Measurements from ENCODE around the gene CCDC184. TPM values are rescaled to one million over a fixed set of nuclear protein-coding genes. Genes with fewer than 3 reads are reported as not detected.

Gene CCDC184
- total and polyA plus RNA-seq, 2 of the 13 experiments (the other 11 are each of a cell fraction or from before 2014, with no cell fraction given): not detected

DNA sequence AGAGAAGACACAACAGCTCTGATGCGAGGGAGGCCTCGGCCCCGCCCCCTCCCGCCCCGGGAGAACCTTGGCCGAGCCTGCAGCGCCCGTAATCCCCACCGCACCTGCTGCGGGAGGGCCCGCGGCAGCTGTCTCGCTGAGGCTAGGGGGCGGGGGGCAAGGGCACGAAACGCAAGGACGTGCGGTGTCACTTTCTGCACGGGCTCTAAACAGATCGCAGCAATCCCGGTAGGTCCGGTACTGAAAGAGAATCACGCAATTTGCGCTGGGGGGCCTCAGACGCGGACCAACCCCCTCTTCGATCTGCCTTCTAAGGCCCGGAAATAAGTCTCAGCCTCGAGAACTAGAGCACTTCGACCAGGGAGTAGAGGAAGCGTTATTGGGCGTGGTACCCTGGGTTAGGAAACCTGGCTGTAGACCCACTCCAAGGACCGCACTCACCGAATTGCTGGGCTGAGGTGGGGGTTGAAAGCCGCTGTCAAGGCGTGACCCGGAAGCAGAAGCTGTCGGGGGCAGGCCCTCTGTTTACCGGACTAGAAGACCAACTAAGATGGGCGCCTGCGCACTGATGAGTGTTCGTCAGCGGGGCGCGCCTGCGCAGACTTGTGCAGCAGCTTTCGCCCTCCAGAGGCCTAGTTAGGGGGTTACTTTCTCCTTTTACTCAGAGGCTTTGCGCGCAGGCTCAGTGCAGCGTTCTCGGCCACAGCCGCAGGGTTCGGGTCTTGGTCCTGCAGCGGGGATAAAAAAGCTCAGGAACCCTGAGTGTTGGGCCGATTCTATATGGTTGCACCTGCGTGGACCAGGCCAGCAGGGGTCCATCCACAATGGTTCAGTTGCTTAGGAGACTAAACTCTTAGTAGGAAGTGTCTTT is 26.2 kb upstream of the CCDC184 start, which contains the start of gene ASB8 (continued):
- TF ChIP-seq, protein P1, sequence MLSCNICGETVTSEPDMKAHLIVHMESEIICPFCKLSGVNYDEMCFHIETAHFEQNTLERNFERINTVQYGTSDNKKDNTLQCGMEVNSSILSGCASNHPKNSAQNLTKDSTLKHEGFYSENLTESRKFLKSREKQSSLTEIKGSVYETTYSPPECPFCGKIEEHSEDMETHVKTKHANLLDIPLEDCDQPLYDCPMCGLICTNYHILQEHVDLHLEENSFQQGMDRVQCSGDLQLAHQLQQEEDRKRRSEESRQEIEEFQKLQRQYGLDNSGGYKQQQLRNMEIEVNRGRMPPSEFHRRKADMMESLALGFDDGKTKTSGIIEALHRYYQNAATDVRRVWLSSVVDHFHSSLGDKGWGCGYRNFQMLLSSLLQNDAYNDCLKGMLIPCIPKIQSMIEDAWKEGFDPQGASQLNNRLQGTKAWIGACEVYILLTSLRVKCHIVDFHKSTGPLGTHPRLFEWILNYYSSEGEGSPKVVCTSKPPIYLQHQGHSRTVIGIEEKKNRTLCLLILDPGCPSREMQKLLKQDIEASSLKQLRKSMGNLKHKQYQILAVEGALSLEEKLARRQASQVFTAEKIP (CRISPR knock-in tag; IDR thresholded peaks at IDR 0.05; ENCODE audit: borderline replicate concordance): no peak
- TF ChIP-seq ZNF816 (CRISPR knock-in tag; IDR thresholded peaks at IDR 0.05; ENCODE audit: borderline replicate concordance) (peak; percentile 68; the same call in 1 of the 2 replicates), SNAPC2 (CRISPR knock-in tag; IDR thresholded peaks at IDR 0.05) (no peak), FOXA3 (CRISPR knock-in tag; IDR thresholded peaks at IDR 0.05) (peak; percentile 81), ZNF343 (CRISPR knock-in tag; IDR thresholded peaks at IDR 0.05) (no peak; the same call in 1 of the 2 replicates), KDM3A (CRISPR knock-in tag; IDR thresholded peaks at IDR 0.05; ENCODE audit: low read depth) (0 out of 2 replicates have a peak, but pooled peaks have one; percentile 46), ZFP36L2 (CRISPR knock-in tag; IDR thresholded peaks at IDR 0.05) (no peak), MIER3 (CRISPR knock-in tag; IDR thresholded peaks at IDR 0.05; ENCODE audit: borderline replicate concordance) (peak; percentile 50; the same call in 1 of the 2 replicates), ZNF350 (CRISPR knock-in tag; IDR thresholded peaks at IDR 0.05; ENCODE audit: borderline replicate concordance, low read depth) (peak; percentile 53; the same call in 1 of the 2 replicates), MBD4 (IDR thresholded peaks at IDR 0.05; ENCODE audit: borderline replicate concordance, low read length) (no peak), ETV5 (CRISPR knock-in tag; IDR thresholded peaks at IDR 0.05; ENCODE audit: borderline replicate concordance) (0 out of 2 replicates have a peak, but pooled peaks have one; percentile 32), ZBTB1 (CRISPR knock-in tag; IDR thresholded peaks at IDR 0.05; ENCODE audit: borderline replicate concordance) (no peak), ZNF749 (CRISPR knock-in tag; IDR thresholded peaks at IDR 0.05; ENCODE audit: borderline replicate concordance) (no peak), ZNF317 (CRISPR knock-in tag; IDR thresholded peaks at IDR 0.05) (peak; percentile 41; the same call in 1 of the 2 replicates), SMC3 (IDR thresholded peaks at IDR 0.05; ENCODE audit: low read length) (no peak), ZNF569 (CRISPR knock-in tag; IDR thresholded peaks at IDR 0.05; ENCODE audit: borderline replicate concordance) (no peak), ZNF616 (CRISPR knock-in tag; IDR thresholded peaks at IDR 0.05; ENCODE audit: low read depth) (no peak), ELF4 (CRISPR knock-in tag; IDR thresholded peaks at IDR 0.05; ENCODE audit: borderline replicate concordance) (0 out of 2 replicates have a peak, but pooled peaks have one; percentile 54), SMARCC2 (IDR thresholded peaks at IDR 0.05) (no peak)
- TF ChIP-seq, protein P2, sequence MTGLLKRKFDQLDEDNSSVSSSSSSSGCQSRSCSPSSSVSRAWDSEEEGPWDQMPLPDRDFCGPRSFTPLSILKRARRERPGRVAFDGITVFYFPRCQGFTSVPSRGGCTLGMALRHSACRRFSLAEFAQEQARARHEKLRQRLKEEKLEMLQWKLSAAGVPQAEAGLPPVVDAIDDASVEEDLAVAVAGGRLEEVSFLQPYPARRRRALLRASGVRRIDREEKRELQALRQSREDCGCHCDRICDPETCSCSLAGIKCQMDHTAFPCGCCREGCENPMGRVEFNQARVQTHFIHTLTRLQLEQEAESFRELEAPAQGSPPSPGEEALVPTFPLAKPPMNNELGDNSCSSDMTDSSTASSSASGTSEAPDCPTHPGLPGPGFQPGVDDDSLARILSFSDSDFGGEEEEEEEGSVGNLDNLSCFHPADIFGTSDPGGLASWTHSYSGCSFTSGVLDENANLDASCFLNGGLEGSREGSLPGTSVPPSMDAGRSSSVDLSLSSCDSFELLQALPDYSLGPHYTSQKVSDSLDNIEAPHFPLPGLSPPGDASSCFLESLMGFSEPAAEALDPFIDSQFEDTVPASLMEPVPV (CRISPR knock-in tag; IDR thresholded peaks at IDR 0.05): no peak
- TF ChIP-seq, protein P3, sequence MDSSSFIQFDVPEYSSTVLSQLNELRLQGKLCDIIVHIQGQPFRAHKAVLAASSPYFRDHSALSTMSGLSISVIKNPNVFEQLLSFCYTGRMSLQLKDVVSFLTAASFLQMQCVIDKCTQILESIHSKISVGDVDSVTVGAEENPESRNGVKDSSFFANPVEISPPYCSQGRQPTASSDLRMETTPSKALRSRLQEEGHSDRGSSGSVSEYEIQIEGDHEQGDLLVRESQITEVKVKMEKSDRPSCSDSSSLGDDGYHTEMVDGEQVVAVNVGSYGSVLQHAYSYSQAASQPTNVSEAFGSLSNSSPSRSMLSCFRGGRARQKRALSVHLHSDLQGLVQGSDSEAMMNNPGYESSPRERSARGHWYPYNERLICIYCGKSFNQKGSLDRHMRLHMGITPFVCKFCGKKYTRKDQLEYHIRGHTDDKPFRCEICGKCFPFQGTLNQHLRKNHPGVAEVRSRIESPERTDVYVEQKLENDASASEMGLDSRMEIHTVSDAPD (CRISPR knock-in tag; IDR thresholded peaks at IDR 0.05): no peak
